ENCODE results near the gene HMOX1.

GRCh38 chr22:35409783-35410662, 29.1 kb downstream of the HMOX1 start:
- no peak for TF ChIP-seq EZH2 (IDR thresholded peaks at IDR 0.05; ENCODE audit: borderline replicate concordance, low read depth, low read length, severe bottlenecking)
- no peak for TF ChIP-seq POLR2A (IDR thresholded peaks at IDR 0.05; ENCODE audit: low read depth, low read length)

Measured in endothelial cell of umbilical vein (primary cell).